Measurements from ENCODE around the gene DNAH9.

GRCh38 chr17:11768981-11769380 is 170.7 kb downstream of the DNAH9 start:
- TF ChIP-seq POLR2AphosphoS5 (IDR thresholded peaks at IDR 0.05; ENCODE audit: low read depth, low read length) (no peak), PAX5 (IDR thresholded peaks at IDR 0.05; ENCODE audit: insufficient read depth, low read length, severe bottlenecking) (no peak), SPI1 (IDR thresholded peaks at IDR 0.05; ENCODE audit: low read depth, low read length) (no peak), POLR2A (IDR thresholded peaks at IDR 0.05; ENCODE audit: low read depth, low read length) (no peak), POU2F2 (IDR thresholded peaks at IDR 0.05; ENCODE audit: low read depth, low read length) (no peak)

Data from GM12891 (cell line).